HG02798 (cell line): ENCODE measurements around the gene IGFBP3.

Experiments used
- ATAC-seq: cut with Tn5 transposase; IDR thresholded peaks from one replicate; pipeline ENCODE4 v1.9.1; 2021; ENCODE audit warnings: mild to moderate bottlenecking; ENCODE audit not compliant: unreplicated experiment, poor library complexity

The IGFBP3 gene

GRCh38 chr7:45878457-45879144 lies 42.5 kb downstream of the IGFBP3 start:
- ATAC-seq, result no peak

DNA sequence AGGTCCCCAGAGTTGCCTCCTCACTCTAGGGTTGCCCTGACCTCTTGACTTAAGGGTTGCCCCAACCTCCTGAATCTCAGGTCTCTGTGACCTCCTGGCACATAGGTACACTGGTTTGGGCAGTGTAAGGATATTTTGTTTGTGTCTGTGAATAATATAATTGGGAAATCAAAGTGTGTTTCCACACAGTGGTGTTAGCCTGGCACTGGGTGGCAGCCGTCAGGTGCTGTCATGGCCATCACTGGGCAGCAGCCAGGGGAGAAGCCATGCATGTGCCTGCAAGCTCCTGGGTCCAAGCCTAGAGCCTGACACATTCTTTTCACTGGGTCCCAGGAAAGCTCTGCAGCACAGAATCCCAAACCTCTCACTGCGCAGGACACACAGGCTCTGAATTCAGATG lies 44.6 kb downstream of the IGFBP3 start:
- ATAC-seq, result no peak

DNA sequence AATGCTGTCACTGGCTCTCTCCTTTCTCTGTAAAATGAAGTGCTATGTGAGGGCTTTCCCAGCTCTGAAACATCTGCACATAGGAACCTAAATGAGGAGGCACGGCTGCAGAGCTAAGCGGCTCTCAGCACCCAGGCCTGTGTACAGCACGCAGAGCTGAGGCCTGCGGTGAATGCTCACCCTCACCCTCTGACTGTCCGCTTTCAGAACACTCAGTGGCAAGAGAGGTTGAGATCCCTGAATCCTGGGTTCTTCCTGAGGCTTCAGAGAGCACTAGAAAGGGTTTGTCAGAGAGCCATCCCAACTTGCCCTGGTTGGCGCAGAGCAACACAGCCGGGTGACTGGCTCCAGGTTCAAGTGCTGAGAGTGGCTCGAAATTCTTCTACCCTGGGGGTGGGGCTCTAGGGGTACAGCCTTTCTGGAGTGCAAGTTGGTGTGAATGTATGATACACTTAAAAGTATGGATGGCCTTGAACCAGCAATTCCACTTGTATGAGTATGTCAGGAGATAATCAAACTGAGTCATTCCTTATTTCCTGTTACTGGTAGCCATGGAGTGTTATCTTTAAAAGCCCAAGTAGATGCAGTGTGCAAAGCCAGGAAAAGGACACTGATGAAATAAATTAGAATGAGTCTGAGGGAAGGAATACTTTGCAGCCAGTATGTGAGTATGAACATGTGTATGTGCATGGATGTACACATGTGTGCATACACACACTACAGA lies 46.5 kb downstream of the IGFBP3 start:
- ATAC-seq, result no peak

DNA sequence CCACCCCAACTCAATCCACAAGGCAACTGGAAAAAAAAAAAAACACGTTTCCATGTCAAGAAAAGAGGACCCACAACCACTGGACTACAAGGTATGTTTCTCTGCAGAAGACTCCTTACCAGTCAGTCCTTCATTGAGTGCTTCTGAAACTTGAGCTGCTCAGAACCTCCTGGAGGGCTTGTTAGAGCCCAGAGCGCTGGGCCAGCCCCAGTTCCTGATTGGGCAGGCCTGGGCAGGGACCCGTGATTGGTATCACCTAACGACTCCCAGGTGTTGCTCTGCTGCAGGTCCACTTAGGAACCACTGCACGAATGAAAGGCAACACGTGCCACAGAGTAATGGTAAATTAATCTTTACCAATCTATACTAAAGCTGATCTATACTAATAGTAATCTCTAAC lies 47.7 kb downstream of the IGFBP3 start:
- ATAC-seq, result no peak

DNA sequence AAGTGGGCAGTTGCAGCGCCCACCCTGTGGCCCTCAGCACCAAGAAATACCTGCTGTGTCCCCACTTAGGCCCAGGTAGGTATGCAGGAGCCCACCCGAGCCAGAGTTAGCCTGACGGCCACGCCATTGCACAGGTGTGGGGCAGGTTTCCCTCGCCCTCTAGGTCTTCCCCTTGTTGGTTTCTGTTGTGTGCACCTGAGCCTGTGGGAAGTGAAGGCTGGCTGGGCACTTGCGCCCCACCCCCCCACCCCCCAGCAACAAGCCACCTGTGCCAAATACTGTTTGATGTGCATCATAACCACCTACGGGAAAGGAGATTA lies 48.1 kb downstream of the IGFBP3 start, which contains the start of gene CCDC201:
Gene CCDC201 (minus strand): TSS at position 48 of the 320 bp plus-strand sequence. CDS start 75 bp downstream, outside the sequence.
- ATAC-seq, result no peak

DNA sequence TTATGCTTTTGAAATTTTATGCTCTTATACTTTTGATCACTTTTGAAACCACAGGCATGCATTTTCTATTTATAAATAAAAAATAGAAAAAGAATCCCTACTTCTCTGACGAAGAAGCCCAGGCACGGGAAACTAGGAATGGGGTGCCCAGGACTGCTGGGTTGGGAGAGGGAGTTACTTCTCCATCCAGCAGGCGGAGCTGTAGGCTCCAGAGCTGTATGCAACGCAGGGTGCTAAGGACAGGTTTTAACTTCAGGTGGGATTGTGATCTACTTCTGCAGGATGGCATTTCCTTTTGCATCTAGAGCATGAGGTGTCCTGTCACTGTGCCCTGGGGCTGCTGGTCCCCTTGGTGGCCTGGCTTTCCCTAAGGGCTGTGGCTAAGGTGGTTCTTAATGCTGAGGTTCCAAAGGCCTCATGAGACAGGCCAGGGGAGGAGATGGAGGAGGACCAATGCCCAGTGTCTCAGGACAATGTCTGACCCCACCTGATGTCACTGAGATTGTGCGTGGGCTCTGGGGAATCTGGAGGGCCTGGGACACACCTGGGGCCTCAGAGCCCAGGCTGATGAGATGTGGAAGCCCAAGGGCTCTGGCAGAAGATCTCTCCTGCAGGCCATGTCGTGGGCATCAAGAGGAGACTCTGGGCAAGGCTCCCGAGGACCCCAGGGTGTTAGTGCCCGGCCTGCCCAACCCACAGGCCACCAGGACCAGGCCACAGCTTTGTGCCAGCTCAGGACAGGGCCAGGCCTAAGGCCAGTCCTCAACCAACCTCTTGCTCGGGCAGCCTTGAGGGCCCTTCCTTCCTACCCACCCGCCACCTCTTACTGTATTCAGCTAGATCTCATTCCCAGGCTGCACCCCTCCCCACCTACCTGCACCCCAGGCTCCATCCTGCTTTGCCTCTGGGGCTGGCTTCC lies 48.7 kb downstream of the IGFBP3 start:
- ATAC-seq, result no peak

DNA sequence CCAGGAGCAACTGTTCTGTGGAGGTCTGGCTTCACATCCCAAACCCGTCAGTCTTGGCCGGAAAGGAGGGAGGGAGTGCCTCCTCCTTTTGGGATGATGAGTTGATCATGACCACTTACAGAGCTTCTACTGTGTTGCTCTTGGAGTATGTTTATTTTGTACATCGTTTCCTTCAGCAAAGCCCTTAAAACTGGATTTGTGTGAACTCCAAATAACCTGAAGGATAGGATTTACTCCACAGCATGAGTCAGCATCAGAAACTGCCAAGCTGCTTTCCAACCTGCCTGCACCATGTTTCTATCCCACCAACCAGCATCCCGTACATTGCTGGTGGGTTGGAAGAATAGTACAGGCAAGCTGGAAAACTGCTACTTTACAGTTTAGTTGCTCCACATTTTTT lies 51.6 kb downstream of the IGFBP3 start:
- no peak for ATAC-seq

GRCh38 chr7:45867471-45867870 lies 53.6 kb downstream of the IGFBP3 start:
- no peak for ATAC-seq

- ATAC-seq, result no peak
Measured at GRCh38 chr7:45865594-45866410, 55.3 kb downstream of the IGFBP3 start.

GRCh38 chr7:45863715-45864114 lies 57.4 kb downstream of the IGFBP3 start:
- no peak for ATAC-seq
